Embryonic facial prominence (tissue), 1 donor: ENCODE data around the gene OSBPL9.
"Not testable (repeated sequence)": the region's sequence is repeated elsewhere in the genome, so short reads cannot be mapped to it uniquely, and the experiment has no call there.

ENCODE experiments used
- DNase-seq: peaks from one replicate; pipeline ENCODE4 v3.0.0-alpha.2; 2016; ENCODE audit errors: extremely low spot score

Gene OSBPL9

GRCh38 chr1:51788938-51789337 is 172.0 kb downstream of the OSBPL9 start:
- DNase-seq, result no peak

DNA sequence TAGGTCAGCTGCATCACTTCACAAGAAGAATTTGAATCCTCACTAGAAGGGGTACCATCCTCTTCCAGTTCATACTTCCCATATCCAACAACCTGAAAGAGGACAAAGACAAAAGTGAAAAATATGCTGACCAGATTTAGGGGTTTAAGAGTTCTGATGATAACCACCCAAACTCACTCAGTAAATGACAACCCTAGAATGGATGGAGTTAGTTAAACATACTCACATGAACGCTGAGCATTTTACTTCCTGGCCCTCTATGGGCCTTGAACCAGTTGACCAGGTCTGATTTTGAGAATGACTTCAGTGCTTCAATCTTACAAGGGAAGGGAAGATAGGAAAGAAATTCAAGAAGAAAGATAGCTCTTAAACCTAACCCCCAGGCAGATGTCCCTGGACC is 172.4 kb downstream of the OSBPL9 start:
- DNase-seq, result no peak

DNA sequence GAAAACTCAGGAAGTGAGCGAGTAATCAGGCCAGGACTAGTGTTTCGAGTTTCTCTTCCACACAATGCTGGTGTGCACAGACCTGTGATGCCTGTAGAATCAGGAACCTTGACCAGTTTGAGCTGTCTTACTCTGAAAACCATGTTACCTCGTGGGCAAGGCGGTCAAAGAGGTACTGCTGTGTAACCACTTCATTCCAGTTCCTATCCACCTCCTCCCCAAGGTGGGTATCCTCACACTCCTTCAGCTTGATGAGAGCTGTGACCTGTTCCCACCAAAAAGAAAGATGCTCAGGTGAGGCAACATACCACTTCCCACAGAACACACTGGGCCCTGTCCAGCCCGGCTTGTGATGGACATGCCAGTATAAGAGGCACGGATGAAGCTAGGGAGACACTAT is 173.5 kb downstream of the OSBPL9 start:
- no peak for DNase-seq

- no peak for DNase-seq
Measured at GRCh38 chr1:51791888-51792287, 175.0 kb downstream of the OSBPL9 start.

DNA sequence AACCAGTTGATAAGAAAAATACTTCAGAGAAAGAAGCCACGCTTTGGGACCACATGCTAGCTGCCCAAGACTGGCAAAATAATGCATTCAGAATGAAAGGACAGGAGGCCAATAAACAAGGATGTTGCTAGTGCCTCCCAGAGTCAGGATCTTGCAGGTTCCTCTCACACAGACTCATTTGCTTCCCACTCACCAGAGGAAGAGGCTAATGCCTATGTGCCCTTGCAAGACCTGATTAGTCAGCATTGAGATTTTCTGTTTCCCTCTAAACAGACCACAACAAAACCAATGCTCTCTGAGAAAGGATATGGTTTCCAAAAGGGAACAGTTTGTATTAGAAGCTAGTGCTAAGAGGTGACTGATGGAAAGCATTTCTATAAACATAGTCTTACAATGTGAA is 176.0 kb downstream of the OSBPL9 start:
- no peak for DNase-seq

DNA sequence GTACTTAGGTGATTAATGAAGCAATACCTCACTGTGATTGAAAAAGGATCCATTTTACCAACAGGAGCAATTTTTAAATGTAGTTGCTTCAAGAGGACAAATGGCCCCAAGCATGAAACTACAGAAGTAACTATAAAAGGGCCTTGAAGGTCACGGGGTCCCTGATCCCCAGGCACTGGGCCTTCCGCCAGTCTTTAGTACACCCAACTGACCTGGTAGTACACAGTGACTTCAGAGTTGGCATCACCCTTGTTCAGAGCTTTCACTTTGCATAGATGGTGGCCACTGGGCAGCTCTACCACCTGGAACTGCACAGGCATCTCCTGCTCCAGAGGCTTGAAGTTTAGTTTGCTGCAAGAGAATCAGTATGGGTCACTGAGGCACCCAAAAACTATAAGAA is 177.4 kb downstream of the OSBPL9 start:
- no peak for DNase-seq

DNA sequence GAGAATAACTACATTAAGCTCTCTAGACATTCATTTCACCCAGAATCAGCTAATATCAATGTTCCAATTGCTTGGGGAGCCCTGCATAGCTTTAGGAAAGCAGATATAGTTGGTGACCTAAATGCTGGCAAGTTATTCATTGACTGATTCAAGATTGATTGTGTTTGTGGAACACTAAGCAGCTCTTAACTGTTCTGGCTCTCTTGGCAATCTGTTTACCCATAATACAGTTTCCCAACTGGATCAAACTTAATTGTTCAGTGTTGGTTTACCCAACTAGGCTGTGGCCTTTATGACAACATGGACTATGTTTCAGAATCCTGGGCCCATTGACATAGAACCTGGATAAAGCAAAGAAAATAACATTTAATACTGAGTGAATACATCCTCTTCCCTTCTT is 178.0 kb downstream of the OSBPL9 start:
- no peak for DNase-seq

- no peak for DNase-seq
Measured at GRCh38 chr1:51799372-51799771, 182.5 kb downstream of the OSBPL9 start.

DNA sequence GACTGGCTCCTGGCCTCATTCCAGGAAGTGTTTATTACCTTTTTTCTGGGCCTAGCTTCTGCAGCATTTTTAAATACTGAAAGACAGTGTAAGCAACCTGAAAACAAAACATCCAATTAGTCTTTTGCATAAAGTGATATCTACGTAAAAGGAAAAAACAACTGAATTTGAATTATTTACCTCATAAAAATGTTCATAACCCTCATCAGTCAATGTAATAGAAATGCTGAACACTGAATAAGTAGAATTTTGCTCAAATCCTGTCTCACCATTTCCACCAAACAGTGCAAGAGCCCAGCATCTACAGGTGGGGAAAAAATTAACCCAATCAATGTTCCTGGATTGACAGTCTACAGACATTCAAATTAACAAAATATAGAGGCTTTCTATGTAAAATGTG is 197.6 kb downstream of the OSBPL9 start:
- no peak for DNase-seq

- no peak for DNase-seq
Measured at GRCh38 chr1:51818487-51818886, 201.6 kb downstream of the OSBPL9 start.

- not testable (repeated sequence) for DNase-seq
Measured at GRCh38 chr1:51819021-51819420, 202.1 kb downstream of the OSBPL9 start.

DNA sequence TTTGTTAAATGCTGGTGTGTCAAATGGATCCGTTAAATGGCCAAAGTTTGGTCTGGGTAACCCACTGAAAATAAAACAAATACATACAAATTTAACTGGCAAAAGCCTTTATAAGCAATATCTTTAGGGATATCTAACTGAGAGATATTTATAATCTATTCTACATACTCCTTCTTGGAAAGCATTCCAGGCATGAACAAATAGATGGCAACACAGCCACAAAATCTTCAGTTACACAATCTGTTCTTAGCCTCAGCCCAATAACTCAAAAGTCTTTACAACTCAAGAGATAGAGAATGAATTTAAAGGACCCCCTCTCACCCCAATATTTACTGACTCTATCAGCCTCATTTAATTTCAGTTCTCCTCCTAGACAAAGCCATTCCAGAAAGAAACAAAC is 202.9 kb downstream of the OSBPL9 start:
- DNase-seq, result no peak

- no peak for DNase-seq
Measured at GRCh38 chr1:51829058-51829457, 212.2 kb downstream of the OSBPL9 start.

DNA sequence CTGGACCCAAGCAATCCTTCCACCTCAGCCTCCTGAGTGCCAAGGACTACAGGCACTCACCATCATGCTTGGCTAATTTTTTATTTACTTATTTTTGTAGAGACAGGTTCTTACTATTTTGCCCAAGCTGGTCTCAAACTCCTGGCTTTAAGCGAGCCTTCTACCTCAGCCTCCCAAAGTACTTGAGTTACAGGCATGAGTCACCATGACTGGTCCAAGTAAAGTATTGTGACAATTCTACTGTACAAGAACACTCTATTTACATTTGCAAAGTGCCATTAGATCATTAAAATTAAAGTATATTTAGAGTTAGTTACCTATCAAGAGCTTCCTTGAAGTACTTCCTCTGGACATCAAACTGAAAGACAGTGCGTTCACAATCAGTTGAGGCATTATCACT is 216.8 kb downstream of the OSBPL9 start:
- no peak for DNase-seq

DNA sequence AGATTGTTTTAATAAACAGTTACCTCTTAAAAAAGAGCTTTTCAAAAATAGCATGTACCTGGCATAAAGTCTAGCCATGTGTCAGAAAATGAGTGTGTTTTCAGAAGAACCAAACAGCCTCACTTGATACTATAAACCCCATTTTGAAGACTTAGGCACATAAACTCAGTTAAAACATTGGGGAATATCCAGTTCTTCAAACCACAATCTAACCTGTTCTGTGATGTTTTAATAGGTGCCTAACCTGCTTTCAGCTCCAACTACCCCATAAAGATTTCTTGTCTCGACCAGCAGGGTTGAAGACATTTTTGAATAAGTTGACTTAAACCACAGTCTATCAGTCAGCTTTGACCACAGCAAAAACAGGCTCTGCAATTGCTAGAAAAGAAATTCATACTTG is 220.4 kb downstream of the OSBPL9 start:
- DNase-seq, result no peak
